GM13976 (cell line): ENCODE measurements around the gene UACA.

Experiments
- DNase-seq: peaks from one replicate; pipeline ENCODE4 v3.0.0; 2012; ENCODE audit warnings: low spot score
- CTCF ChIP-seq: IDR thresholded peaks from 2 replicates; pipeline ENCODE4 v1.5.1; 2012; ENCODE audit warnings: borderline replicate concordance, mild to moderate bottlenecking; ENCODE audit not compliant: insufficient read depth; ENCODE audit errors: extremely low read depth, missing control alignments, control extremely low read depth
- in situ Hi-C: fragments of 300-500 bp; cut with MboI; formaldehyde crosslinking; loops from one replicate; pipeline ENCODE4 v1.12.0; 2022; ENCODE audit warnings: low sequenced_read_pairs, mixed read lengths, inconsistent platforms; ENCODE audit not compliant: unreplicated experiment

Gene UACA

GRCh38 chr15:70633991-70634390 lies 129.4 kb downstream of the UACA start:
- in situ Hi-C loops = no loop called here
- no peak for TF ChIP-seq CTCF
- no peak for DNase-seq

GRCh38 chr15:70633103-70633831 lies 130.1 kb downstream of the UACA start:
- no peak for DNase-seq
- no peak for TF ChIP-seq CTCF
- in situ Hi-C loops = no loop called here

GRCh38 chr15:70632491-70633102 lies 130.8 kb downstream of the UACA start:
- in situ Hi-C loops = no loop called here
- no peak for DNase-seq
- no peak for TF ChIP-seq CTCF

- in situ Hi-C loops = no loop called here
- TF ChIP-seq CTCF = no peak
- no peak for DNase-seq
Observed at GRCh38 chr15:70632079-70632478, 131.3 kb downstream of the UACA start.

- in situ Hi-C loops = no loop called here
- no peak for DNase-seq
- no peak for TF ChIP-seq CTCF
Observed at GRCh38 chr15:70629735-70630273, 133.6 kb downstream of the UACA start.

GRCh38 chr15:70628549-70628896 lies 134.8 kb downstream of the UACA start:
- TF ChIP-seq CTCF = no peak
- in situ Hi-C loops = no loop called here
- DNase-seq = no peak
